ENCODE results near the gene LRRTM3. TPM values are rescaled to one million over a fixed set of nuclear protein-coding genes. Genes with fewer than 3 reads are reported as not detected.

LRRTM3 gene
- total RNA-seq, 1 experiment from 2014 or later = not detected

DNA sequence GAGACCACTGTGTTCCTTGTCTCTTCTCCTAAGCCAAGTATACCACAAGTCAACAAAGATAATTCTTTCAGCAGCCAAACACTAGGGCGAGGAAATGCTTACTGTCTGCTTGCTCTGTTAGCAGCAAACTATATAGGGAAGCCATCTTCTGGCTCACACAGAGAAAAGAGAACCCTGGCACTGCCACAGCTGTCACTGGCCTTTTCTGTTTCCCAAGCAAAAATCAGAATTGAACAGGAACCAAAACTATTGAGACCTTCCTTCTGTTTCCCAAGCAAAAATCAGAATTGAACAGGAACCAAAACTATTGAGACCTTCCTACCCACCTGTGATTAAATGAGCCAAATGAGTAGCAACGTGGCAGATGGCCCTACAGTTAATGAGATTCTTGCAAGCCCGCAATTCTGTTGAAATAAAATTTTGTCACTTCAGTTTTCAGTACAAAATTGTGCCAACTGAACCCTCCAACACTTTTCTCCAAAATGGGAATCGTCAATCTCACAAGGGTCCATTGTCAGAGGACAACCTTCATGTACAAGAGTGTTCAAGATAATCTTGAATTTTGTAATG lies 54.5 kb downstream of the LRRTM3 start:
- Mint-ChIP-seq H3K9me3 (ENCODE audit: unreplicated experiment) (no peaks in the 10 kb centered on the region), H3K27ac (ENCODE audit: unreplicated experiment) (no peak overlapping the region), H3K27me3 (ENCODE audit: insufficient read depth, unreplicated experiment) (peaks cover 4% of the 10 kb centered on the region), H3K4me1 (ENCODE audit: low read depth, unreplicated experiment) (no peaks in the 10 kb centered on the region), H3K4me3 (ENCODE audit: unreplicated experiment) (no peak overlapping the region), H3K36me3 (ENCODE audit: insufficient read depth, unreplicated experiment) (no peaks in the 10 kb centered on the region)
- intact Hi-C loops (cut with micrococcal nuclease; ENCODE audit: unreplicated experiment) = no loop called here
- Histone ChIP-seq H3K4me3 (ENCODE audit: low read depth, low read length) (no peak overlapping the region), H3K27me3 (replicated peaks; ENCODE audit: control insufficient read depth, insufficient read depth, low read length) (no peaks in the 10 kb centered on the region), H3K4me1 (no peaks in the 10 kb centered on the region), H3K9me3 (no peaks in the 10 kb centered on the region), H3K36me3 (ENCODE audit: control insufficient read depth, insufficient read depth, low read length) (no peaks in the 10 kb centered on the region)
- POLR2A ChIA-PET = no interaction called here
- TF ChIP-seq, protein P1, sequence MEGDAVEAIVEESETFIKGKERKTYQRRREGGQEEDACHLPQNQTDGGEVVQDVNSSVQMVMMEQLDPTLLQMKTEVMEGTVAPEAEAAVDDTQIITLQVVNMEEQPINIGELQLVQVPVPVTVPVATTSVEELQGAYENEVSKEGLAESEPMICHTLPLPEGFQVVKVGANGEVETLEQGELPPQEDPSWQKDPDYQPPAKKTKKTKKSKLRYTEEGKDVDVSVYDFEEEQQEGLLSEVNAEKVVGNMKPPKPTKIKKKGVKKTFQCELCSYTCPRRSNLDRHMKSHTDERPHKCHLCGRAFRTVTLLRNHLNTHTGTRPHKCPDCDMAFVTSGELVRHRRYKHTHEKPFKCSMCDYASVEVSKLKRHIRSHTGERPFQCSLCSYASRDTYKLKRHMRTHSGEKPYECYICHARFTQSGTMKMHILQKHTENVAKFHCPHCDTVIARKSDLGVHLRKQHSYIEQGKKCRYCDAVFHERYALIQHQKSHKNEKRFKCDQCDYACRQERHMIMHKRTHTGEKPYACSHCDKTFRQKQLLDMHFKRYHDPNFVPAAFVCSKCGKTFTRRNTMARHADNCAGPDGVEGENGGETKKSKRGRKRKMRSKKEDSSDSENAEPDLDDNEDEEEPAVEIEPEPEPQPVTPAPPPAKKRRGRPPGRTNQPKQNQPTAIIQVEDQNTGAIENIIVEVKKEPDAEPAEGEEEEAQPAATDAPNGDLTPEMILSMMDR (IDR thresholded peaks at IDR 0.05; ENCODE audit: insufficient read depth in 1 of 2, low read depth in 1 of 2, low read length in 1 of 2, severe bottlenecking in 1 of 2, unreplicated experiment in 1 of 2) = no peak
- no peak for DNase-seq
- CTCF ChIA-PET = no interaction called here
- BruUV-seq (replicated peaks) = no TSS peak

DNA sequence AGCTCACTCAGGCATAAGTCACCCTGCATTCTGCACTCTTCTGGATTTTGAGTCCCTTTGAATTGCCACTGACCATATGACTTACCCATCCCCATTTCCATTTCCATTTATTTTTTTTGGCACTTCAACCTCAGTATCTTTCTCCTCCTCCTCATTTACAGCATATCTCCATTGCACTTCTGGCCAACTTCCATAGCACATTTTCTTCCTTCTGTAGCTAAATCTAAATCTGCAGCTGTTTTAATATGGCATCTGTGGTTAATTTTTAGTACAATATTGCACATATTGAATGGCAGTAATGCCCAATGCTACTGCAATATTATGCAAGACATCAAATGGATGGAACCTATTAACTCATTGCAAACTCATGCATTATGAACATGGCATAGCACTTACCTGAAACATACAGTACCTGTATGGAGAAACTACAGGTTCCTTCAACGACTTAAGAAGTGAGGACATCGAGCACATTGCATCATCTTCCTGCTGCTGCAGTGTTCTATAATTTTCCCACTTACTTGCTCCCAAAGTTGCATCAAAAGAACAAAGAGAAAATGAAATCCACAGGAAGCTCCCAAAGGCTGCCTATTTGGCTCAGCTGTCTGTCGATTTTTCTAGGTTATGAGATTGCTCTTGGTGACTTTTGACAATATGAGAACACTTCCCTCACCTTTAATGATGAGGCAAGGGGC lies 55.7 kb downstream of the LRRTM3 start:
- Histone ChIP-seq H3K4me3 (ENCODE audit: low read depth, low read length) (no peak overlapping the region), H3K9me3 (no peaks in the 10 kb centered on the region), H3K4me1 (no peaks in the 10 kb centered on the region), H3K36me3 (ENCODE audit: control insufficient read depth, insufficient read depth, low read length) (no peaks in the 10 kb centered on the region), H3K27me3 (replicated peaks; ENCODE audit: control insufficient read depth, insufficient read depth, low read length) (no peaks in the 10 kb centered on the region)
- intact Hi-C loops (cut with micrococcal nuclease; ENCODE audit: unreplicated experiment) = no loop called here
- TF ChIP-seq, protein P1 (IDR thresholded peaks at IDR 0.05; ENCODE audit: insufficient read depth in 1 of 2, low read depth in 1 of 2, low read length in 1 of 2, severe bottlenecking in 1 of 2, unreplicated experiment in 1 of 2) = no peak
- H3K27me3 Mint-ChIP-seq (ENCODE audit: insufficient read depth, unreplicated experiment) = peaks cover 4% of the 10 kb centered on the region
- BruUV-seq (replicated peaks) = no TSS peak
- CTCF ChIA-PET = no interaction called here
- H3K36me3 Mint-ChIP-seq (ENCODE audit: insufficient read depth, unreplicated experiment) = no peaks in the 10 kb centered on the region
- H3K4me1 Mint-ChIP-seq (ENCODE audit: low read depth, unreplicated experiment) = no peaks in the 10 kb centered on the region
- POLR2A ChIA-PET = no interaction called here
- no peak for DNase-seq
- no peak overlapping the region for H3K4me3 Mint-ChIP-seq (ENCODE audit: unreplicated experiment)
- H3K27ac Mint-ChIP-seq (ENCODE audit: unreplicated experiment) = no peak overlapping the region
- H3K9me3 Mint-ChIP-seq (ENCODE audit: unreplicated experiment) = no peaks in the 10 kb centered on the region

DNA sequence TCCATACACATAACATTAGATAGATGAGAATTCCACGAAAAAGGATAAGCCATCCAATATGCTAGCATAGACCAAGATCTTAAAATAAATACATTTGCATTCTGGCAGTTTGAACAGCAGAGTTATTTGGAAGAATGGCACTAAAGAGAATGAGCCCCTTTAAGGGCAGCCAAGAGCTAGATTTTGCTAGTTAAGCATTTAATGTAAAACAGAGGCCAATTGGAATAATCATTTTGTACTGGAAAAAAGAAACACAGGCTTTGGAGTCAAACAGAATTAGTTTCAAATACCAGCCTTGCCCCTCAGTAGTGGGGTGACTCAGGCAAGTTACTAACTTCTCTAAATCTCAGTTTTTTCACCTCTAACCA lies 56.2 kb downstream of the LRRTM3 start:
- Mint-ChIP-seq H3K4me1 (ENCODE audit: low read depth, unreplicated experiment) (no peaks in the 10 kb centered on the region), H3K27me3 (ENCODE audit: insufficient read depth, unreplicated experiment) (peaks cover 5% of the 10 kb centered on the region), H3K4me3 (ENCODE audit: unreplicated experiment) (no peak overlapping the region), H3K36me3 (ENCODE audit: insufficient read depth, unreplicated experiment) (no peaks in the 10 kb centered on the region), H3K27ac (ENCODE audit: unreplicated experiment) (no peak overlapping the region), H3K9me3 (ENCODE audit: unreplicated experiment) (no peaks in the 10 kb centered on the region)
- no peaks in the 10 kb centered on the region for H3K27me3 ChIP-seq (replicated peaks; ENCODE audit: control insufficient read depth, insufficient read depth, low read length)
- H3K4me3 ChIP-seq (ENCODE audit: low read depth, low read length) = no peak overlapping the region
- TF ChIP-seq, protein P1 (IDR thresholded peaks at IDR 0.05; ENCODE audit: insufficient read depth in 1 of 2, low read depth in 1 of 2, low read length in 1 of 2, severe bottlenecking in 1 of 2, unreplicated experiment in 1 of 2) = no peak
- no peak for DNase-seq
- H3K4me1 ChIP-seq = no peaks in the 10 kb centered on the region
- CTCF ChIA-PET = no interaction called here
- intact Hi-C loops (cut with micrococcal nuclease; ENCODE audit: unreplicated experiment) = no loop called here
- no peaks in the 10 kb centered on the region for H3K9me3 ChIP-seq
- POLR2A ChIA-PET = no interaction called here
- no peaks in the 10 kb centered on the region for H3K36me3 ChIP-seq (ENCODE audit: control insufficient read depth, insufficient read depth, low read length)
- BruUV-seq (replicated peaks) = no TSS peak

Measured in Caco-2 (cell line).